Panc1 (cell line): ENCODE data around the gene CACNA1D.

Source experiments
- CTCF ChIP-seq: fragments of 450-650 bp; IDR thresholded peaks from 2 replicates; pipeline ENCODE4 v1.5.1; 2017; ENCODE audit warnings: mild to moderate bottlenecking
- POLR2AphosphoS5 ChIP-seq: IDR thresholded peaks from 2 replicates; pipeline ENCODE4 v1.6.1; 2012; ENCODE audit warnings: mild to moderate bottlenecking, low read depth, low read length, moderate library complexity
- REST ChIP-seq, 2 experiments: IDR thresholded peaks; 2 replicates each; pipeline ENCODE4 v1.6.1; 2011 to 2012; ENCODE audit warnings: low read depth in 2 of 2, control low read depth in 1 of 2, low read length in 1 of 2, mild to moderate bottlenecking in 1 of 2, moderate library complexity in 1 of 2; ENCODE audit not compliant: insufficient read depth in 1 of 2
- SIN3A ChIP-seq: IDR thresholded peaks from 2 replicates; pipeline ENCODE4 v1.6.1; 2012; ENCODE audit warnings: low read depth, mild to moderate bottlenecking, low read length, moderate library complexity, borderline replicate concordance; ENCODE audit not compliant: insufficient read depth
- TCF7L2 ChIP-seq: IDR thresholded peaks from 2 replicates; pipeline ENCODE4 v1.6.1; 2011; ENCODE audit warnings: mild to moderate bottlenecking, low read depth, low read length, inconsistent platforms

- no peak for TF ChIP-seq CTCF
- no peak for TF ChIP-seq TCF7L2
- no peak for TF ChIP-seq POLR2AphosphoS5
- no peak for TF ChIP-seq REST (IDR thresholded peaks at IDR 0.05; ENCODE audit: insufficient read depth in 1 of 2, low read depth in 2 of 2, low read length in 1 of 2)
- TF ChIP-seq SIN3A: no peak
Measured at GRCh38 chr3:53780171-53780570, 285.8 kb downstream of the CACNA1D start.
